HG02642 (cell line): ENCODE data around the gene UTP11.

ENCODE experiments used
- ATAC-seq: cut with Tn5 transposase; IDR thresholded peaks from one replicate; pipeline ENCODE4 v1.9.1; 2021; ENCODE audit warnings: mild to moderate bottlenecking; ENCODE audit not compliant: unreplicated experiment, poor library complexity

UTP11 gene

GRCh38 chr1:38000529-38001455 lies 11.7 kb upstream of the UTP11 start:
- ATAC-seq, result no peak

DNA sequence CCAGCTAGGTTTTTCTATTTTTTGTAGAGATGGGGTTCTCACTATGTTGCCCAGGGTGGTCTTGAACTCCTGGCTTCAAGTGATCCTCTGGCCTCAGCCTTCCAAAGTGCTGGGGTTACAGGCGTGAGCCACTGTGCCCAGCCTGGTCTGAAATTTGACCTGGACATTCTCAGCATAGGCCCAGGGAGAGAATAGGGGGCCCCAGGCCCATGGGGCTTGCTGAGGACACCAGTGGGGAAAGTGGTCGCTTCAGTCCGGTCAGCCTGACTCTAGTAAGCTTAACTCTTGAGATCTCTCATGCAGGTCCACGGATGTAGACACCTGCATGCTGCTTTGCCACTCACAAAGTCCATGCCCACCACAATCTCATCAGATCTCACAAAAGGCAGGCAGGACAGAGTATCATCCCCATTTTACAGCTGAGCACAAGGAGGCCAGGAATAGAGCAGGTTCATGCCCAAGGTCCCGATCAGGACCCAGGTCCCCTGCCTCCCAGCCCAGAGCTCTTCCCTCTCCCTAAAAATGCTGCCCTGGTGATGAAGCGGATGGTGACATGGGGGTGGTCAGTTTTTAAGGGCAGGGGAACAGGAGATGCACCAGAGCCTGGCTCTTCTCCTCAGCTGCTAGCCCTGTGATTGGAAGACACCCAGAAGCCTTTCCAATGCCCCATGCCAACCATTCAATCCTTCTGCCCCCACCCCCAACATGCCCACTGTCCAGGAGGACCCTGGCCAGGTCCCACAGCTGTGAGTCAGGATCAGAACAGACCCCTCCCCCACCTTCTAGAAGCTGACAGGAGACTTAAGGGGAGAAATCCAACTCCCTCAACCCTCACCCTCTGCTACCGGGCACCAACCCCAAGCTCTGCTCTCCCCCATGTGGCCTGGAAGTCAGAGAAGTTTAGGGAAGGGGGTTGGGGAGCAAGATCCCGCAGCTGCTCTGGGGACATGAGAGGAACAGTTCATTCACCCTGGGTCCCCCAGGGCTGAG lies 9.0 kb upstream of the UTP11 start:
- ATAC-seq, result no peak

DNA sequence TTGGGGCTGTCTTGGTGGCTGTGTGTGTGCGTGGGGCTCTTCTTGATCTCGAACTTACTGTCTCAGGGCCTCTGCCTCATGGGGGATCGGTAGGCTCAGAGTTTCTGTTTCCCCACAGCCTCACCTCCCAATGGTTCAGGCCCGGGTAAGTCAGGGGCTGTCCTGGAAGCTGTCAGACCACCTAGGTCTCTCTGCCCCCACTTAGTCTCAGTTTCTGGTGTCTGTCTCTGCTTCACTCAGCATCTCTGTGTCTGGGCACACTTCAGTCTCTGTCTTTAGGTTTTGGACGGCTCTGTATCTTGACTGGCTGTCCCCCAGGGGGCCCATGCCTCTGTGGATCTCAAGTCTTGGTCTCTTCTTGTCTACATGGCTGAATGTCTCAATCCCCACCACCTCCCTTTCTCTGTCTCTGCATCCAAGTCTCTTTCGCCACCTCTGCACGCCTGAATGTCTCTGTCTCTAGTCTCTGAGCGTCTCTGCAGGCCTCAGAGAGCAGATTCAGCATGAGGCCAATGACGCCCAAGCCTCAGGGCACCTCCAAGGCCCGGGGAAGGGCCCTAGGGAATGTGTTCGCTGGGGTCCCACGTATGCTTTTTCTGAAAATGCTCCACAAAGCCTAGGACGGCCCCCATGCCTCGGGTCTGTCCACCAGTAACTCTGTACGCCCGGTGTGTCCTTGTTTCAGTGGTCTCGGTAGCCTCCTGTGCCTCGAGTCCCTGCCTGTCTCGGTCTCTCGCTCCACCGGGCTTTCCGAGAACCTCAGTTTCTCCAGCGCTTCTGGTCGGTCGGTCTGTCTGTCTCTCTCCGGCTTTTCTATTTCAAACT lies 8.0 kb upstream of the UTP11 start:
- ATAC-seq, result no peak

- peak; percentile 37 for ATAC-seq
These were observed 7.1 kb upstream of the UTP11 start, which contains the start of gene FHL3 for GRCh38 chr1:38005195-38006007. FHL3 (minus strand) TSS chr1:38005514; CDS start chr1:37999412, 6,102 bp downstream.

GRCh38 chr1:38006008-38006828 lies 6.3 kb upstream of the UTP11 start:
- ATAC-seq, result no peak

DNA sequence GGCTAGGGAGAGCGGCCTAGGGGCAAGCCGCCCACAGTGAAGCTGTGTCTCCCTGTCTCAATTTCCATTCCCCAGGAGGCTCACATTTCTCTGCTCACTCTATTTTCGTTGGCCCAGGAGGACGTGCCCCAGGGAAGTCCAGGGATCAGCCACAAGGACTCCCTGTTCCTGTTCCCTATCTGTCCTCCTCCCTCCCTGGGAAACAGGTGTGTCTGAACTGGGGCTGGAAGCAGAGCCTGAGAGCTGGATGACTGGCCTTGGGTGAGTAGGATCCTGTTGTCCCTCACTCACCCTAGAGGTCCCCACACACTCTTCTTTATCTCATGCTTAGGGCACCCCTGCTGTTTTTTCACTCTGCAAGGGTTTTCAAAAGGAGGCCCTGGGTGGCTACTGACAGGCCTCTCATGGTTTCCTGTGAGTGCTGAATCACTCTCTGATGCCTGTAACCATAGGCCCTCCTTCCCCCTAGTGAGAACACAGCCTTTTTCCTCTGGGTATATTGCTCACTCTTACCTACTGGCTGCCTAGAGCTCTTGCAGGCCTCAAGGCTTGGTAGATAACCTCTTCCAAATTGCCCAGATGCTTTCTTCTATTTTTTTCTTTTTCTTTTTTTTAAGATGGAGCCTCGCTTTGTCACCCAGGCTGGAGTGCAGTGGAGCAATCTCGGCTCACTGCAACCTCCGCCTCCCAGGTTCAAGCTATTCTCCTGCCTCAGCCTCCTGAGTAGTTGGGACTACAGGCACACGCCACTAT lies 3.3 kb upstream of the UTP11 start:
- ATAC-seq, result no peak

DNA sequence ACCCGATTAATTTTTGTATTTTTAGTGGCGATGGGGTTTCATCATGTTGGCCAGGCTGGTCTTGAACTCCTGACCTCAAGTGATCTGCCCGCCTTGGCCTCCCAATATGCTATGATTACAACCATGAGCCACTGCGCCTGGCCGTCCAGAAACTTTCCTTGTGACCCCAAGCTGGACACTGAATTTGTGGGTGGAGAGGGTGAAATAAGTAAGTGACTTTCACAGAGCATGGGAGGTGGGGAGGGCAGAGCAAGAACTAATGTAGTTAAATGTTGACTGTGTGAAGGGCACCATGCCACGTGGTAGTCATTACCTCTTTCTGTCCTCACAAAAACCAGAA lies 2.7 kb upstream of the UTP11 start:
- ATAC-seq, result no peak

- ATAC-seq, result no peak
These were observed 691 bp downstream of the UTP11 start for GRCh38 chr1:38013227-38013622.

DNA sequence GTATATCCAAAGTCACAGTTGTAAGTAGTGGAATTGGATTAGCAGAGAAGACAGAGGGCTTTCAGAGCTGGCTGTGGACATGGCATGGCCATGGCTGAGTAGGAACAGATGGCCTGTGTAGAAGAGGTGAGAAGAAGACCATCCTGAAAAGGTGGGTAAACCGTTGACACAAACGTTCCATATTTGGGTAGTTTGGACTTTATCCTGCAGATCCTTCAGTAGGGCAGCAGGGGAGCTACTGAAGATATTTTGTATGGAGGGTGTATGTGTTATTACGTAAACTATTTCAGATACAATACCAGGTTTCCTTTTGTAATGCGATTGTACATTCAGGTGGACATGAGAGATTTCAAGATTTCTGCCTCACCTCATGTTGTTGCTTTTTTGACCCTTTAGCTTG lies 1.6 kb downstream of the UTP11 start:
- no peak for ATAC-seq

GRCh38 chr1:38014724-38015424 lies 2.3 kb downstream of the UTP11 start:
- no peak for ATAC-seq

GRCh38 chr1:38015978-38016725 lies 3.6 kb downstream of the UTP11 start:
- no peak for ATAC-seq

- no peak for ATAC-seq
These were observed 6.4 kb downstream of the UTP11 start for GRCh38 chr1:38018864-38019343.

DNA sequence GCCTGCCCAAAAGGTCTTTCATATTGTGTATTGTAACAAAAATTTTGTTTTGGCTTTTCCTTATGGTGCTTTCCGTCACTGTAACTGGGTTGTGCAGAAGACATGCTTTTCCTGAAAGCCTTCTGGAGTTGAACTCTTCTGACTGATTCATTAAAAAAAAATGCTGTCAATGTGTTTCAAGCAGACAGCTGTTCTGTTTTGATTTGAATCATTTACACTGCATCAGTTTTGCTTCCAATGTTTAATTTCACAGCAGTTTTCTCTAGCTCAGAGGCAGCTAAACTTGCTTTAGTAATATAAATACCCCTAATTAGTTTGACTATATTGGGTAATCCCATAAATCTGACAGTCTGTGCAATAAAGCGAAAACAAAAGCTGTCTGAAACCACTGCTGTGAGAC lies 7.9 kb downstream of the UTP11 start:
- no peak for ATAC-seq

- ATAC-seq, result no peak
These were observed 9.4 kb downstream of the UTP11 start for GRCh38 chr1:38021969-38022368.

GRCh38 chr1:38022810-38023209 lies 10.3 kb downstream of the UTP11 start:
- no peak for ATAC-seq

DNA sequence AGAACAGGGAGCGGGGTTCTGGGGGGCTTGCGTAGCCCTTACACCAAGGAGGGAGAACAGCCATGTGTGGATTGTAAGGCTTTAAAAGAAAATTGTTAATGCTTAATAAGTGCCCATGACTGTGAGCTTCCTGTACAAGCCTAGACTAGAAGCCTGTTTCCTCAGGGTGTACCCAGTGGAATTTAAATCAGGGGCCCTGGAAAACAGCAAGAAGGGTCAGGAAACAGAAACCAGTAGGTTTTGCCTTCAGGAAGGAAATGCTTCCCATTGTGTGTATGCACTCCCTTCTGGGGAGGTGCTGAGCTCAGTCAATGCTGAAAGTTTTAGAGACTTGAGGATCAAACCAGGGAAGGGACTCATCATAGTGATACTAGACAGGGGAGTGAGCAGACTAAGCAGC lies 12.7 kb downstream of the UTP11 start:
- ATAC-seq, result no peak
